Fibroblast of mammary gland (primary cell): ENCODE results near the gene TMPRSS6.

Source experiments
- DNase-seq: peaks from one replicate; pipeline ENCODE4 v3.0.0-alpha.2; 2010; ENCODE audit warnings: low read depth
- H3K4me3 ChIP-seq: 2 replicates; pipeline ENCODE4 v1.5.1; 2011; ENCODE audit warnings: low read depth, mild to moderate bottlenecking, low read length, moderate library complexity; ENCODE audit not compliant: control insufficient read depth
- TF ChIP-seq, protein P1 (sequence below): conservative IDR thresholded peaks from 2 replicates; pipeline ENCODE4 v1.5.1; 2011; ENCODE audit warnings: low read depth, low read length, inconsistent platforms; ENCODE audit not compliant: control insufficient read depth, insufficient read depth

Gene TMPRSS6

DNA sequence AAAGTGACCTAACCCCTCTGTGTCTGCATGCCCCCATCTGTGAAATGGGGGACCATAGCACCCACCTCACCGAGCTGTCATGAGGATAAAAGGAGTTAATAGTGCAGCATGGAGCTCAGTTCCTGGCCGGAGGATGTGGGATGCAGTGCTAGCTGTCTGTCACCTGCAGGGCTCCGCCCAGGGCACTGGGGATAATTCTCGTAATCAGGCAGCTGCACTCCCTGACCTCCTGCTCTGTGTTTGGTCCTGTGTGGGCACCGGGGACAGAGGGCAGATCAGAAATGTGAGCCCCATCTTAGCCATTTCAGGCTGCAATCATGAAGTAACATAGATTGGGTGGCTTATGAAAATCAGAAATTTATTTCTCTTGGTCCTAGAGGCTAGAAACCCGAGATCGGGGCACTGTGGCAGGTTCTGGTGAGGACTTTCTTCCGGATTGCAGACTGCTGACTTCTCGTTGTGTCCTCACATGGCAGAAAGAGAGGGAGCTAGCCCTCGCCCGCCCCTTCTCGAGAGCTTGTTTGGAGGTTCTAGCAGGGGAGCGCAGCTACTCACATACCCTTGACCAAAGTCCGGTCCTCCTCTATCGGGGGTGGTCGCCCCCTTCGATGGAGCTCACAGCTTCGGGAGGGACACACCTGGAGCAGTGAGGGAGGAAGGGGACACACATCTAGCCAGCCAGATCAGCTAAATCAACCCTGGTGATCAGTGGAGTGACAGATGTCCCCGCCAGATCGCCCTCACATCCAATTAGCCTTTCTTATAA, 54.7 kb downstream of the TMPRSS6 start:
- no peak overlapping the region for H3K4me3 ChIP-seq
- TF ChIP-seq, protein P1, sequence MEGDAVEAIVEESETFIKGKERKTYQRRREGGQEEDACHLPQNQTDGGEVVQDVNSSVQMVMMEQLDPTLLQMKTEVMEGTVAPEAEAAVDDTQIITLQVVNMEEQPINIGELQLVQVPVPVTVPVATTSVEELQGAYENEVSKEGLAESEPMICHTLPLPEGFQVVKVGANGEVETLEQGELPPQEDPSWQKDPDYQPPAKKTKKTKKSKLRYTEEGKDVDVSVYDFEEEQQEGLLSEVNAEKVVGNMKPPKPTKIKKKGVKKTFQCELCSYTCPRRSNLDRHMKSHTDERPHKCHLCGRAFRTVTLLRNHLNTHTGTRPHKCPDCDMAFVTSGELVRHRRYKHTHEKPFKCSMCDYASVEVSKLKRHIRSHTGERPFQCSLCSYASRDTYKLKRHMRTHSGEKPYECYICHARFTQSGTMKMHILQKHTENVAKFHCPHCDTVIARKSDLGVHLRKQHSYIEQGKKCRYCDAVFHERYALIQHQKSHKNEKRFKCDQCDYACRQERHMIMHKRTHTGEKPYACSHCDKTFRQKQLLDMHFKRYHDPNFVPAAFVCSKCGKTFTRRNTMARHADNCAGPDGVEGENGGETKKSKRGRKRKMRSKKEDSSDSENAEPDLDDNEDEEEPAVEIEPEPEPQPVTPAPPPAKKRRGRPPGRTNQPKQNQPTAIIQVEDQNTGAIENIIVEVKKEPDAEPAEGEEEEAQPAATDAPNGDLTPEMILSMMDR: no peak
- DNase-seq: no peak

DNA sequence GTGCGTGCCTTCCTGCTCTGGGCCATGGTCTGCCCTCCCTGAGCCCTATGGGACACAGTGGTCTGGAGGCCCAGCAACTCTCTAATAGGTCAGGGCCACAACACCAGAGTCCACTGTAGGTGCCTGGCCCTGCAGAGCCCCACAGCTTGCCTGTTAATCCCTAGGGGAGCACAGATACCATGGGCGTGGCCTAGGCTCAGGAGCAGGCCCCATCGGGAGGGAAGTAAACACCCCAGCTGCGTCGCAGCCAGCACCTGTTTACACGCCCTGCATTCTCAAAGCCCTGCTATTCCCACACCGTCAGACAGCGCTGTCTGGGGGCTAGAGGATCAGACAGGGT, 55.5 kb downstream of the TMPRSS6 start:
- DNase-seq: no peak
- no peak overlapping the region for H3K4me3 ChIP-seq
- TF ChIP-seq, protein P1: no peak

DNA sequence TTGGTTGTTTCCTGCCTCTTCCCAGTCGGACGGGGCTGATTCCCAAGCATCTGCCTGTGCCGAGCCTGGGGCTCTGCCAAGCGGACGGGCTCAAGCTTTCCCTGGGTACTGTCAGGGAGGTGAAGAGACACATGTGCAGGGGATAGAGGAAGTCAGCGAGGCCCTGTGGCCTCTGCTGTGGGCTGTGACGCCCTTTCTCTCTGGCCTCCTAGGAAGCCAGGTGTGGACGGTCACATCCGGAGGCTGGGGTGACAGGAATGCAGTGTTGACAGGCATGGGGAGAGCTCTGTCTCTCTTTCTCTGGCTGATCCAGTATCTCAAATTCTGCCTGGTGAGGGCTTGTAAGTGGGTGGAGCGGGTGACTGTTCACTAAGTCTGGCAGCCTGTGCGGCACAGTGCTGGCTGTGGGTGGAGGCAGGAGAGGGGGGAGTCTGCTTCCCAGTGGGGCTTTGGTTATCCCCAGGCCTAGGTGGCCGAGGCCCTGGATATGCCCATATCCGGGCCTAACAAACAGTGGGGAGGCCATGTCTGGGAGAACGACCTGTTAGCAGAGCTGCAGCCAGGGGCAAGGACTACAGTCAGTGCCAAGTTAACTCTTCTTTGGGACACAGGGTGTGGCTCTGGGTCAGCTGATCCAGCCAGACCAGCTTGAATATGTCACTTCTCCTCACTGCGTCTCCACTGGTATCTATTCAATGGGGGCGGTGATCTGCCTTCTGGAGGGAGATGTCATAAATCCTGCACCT, 56.0 kb downstream of the TMPRSS6 start:
- DNase-seq: no peak
- H3K4me3 ChIP-seq: no peak overlapping the region
- TF ChIP-seq, protein P1: no peak

DNA sequence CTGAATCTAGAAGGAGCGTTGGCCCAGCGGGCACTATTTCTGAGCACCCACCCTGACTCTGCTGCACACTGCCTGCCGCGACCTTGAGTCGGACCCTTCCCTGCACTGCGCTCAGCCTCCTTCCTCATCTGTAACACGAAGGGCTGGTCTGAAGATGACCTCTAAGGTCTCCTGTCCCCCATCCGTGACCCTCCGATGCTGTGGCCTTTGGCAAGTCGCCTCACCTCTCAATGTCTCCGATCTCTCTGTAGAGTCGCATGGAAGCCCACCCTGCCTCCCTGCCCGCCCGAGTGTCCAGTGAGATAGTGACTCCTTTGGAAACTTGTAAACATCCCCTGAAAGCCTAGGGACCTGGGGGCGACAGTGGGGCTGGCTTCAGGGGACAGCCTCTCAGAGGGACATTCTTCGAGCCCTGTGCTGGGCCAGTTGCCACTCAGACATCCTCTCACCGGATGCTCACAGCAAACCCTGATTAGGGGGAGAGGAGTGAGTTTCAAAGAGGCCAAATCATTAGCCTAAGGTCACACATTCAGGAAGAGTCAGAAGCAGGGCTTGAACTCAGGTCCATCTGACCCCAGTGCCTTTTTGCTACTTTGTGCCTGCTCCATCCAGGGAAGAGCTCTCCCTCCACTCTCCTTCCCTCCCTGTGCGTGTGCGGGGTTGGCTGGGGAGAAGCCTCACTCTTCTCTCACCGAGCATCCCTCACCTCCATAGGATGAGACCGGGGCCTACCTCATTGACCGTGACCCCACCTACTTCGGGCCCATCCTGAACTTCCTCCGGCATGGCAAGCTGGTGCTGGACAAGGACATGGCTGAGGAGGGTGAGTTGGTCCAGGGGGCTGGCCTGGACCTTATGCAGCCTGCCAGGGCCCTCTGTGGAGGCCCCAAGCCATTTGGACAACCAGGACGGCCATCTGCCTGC, 56.9 kb downstream of the TMPRSS6 start:
- TF ChIP-seq, protein P1: no peak
- peak overlapping the region; percentile 60 for H3K4me3 ChIP-seq
- DNase-seq: no peak

DNA sequence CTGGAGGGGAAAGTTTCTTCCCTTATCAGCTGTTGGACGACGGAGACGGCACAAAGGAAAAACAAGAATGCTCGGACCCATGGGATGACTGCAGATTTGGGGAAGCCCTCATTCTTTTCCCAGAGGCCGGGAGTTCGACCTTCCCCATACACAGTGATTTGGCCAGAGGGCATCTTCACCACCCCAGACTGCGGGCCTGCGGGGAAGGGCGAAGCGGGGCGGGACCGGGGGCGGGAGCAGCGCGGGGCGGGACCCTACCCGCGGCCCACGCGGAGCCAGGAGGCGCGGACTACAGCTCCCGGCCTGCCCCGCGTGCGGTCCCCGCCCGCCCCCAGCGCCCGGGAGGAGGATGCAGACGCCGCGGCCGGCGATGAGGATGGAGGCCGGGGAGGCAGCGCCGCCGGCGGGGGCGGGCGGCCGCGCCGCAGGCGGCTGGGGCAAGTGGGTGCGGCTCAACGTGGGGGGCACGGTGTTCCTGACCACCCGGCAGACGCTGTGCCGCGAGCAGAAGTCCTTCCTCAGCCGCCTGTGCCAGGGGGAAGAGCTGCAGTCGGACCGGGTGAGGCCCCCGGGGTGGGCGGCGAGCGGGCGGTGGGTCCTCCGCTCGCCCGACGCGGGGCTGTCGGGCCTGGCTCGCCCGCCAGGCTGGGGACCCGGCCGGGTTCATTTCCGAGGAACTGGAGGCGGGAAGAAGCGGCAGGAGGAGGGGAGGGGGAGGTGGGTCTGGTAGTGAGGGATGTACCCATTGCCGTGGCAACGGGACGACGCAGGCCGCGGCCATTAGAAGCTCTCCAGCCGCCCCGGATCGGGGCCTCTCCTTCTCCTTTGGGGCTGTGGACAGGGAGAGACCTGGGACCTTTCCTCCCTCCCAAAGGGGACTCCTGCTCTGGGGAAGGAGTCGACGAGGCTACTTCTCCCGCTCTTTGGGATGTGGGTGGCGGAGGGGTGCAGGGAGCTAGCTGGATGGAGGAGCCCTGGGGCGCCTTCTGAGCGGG, 57.8 kb downstream of the TMPRSS6 start, which contains the start of gene KCTD17:
Gene KCTD17, plus strand, starts transcription at position 352 of the 995 bp plus-strand sequence. Its CDS starts 19 bp downstream, at position 371.
- TF ChIP-seq, protein P1: no peak
- peak within 1 kb of the TSS; percentile 60 for H3K4me3 ChIP-seq
- DNase-seq: peak; percentile 54
